Measurements from ENCODE around the gene GRPEL2. TPM values are rescaled to one million over a fixed set of nuclear protein-coding genes. Genes with fewer than 3 reads are reported as not detected.

GRPEL2 gene
- total RNA-seq, 4 donors from 2014 or later: 6.6 to 12.4 (median 10.2) TPM

DNA sequence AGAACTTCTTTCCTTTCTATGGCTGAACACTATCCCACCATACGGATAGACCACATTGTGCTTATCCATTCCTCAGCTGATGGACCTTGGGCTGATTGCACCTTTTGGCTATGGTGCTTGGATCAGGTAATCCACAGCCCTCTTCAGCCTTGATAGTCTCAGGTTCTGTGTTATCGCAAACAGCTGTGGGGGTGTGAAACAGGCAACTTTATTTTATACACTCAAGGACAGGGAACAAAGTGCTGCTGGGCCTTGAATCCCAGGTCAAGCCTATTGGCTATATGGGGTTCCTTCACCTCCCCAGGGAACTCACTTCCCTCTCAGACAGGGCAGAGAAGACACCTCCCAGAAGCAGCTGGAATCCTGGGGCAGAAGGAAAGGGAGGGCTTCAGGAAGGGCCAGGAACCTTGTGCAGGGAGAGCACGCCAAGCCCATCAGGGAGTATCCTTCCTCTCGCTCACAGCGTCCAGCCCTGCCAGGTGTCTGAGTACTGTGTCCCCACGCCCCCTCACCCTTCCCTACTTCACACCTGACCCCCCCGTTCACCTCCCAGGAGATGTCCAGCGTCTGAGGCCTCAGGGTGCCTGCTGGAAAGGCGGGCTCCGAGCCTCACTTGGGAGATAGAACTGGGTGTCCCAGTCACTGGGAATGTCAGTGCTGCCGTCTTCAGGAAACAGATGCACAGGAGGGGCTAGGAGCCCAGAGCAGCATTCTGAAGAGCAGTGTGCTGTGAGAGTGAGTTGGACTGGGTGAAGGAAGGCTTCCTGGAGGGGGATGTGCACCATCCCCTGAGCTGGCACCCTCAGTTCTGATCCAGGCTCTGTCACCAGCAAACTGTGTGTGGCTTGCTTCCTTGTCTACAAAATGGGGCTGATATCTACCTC is 40.9 kb upstream of the GRPEL2 start:
- WGBS, 2 donors: 74 to 80% methylated on average over 11 of the region's 11 CpGs
- intact Hi-C loops (cut with DNase I; ENCODE audit: low total_unique reads): no loop called here
- no peak for TF ChIP-seq CTCF (IDR thresholded peaks at IDR 0.05)
- TF ChIP-seq POLR2A (IDR thresholded peaks at IDR 0.05): no peak
- no peak for DNase-seq (ENCODE audit: low spot score in 2 of 2)
- H3K4me3 ChIP-seq (ENCODE audit: low read depth, poor library complexity, severe bottlenecking): no peak overlapping the region

DNA sequence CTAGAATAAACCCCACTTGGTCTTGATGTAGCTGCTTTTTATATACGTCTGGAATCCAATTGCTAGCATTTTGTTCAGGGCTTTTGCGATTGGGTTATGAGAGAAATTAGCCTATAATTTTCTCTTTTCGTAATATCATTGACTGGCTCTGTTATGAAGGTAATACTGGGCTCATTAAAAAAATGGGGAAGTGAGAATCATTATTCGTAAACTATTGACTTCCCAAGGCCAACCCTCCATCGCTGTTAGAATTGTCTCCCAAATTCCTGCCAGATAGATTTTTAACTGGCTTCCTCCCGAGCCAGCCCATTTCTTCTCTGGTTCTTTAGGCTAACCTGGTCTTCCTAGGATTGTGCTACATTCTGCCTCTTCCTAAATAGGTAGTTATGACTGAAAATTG is 35.9 kb upstream of the GRPEL2 start:
- TF ChIP-seq CTCF (IDR thresholded peaks at IDR 0.05): no peak
- TF ChIP-seq POLR2A (IDR thresholded peaks at IDR 0.05): no peak
- WGBS, 2 donors: 82 to 83% methylated on average over 6 of the region's 6 CpGs
- DNase-seq (ENCODE audit: low spot score in 2 of 2): no peak
- no peak overlapping the region for H3K4me3 ChIP-seq (ENCODE audit: low read depth, poor library complexity, severe bottlenecking)
- intact Hi-C loops (cut with DNase I; ENCODE audit: low total_unique reads): no loop called here

DNA sequence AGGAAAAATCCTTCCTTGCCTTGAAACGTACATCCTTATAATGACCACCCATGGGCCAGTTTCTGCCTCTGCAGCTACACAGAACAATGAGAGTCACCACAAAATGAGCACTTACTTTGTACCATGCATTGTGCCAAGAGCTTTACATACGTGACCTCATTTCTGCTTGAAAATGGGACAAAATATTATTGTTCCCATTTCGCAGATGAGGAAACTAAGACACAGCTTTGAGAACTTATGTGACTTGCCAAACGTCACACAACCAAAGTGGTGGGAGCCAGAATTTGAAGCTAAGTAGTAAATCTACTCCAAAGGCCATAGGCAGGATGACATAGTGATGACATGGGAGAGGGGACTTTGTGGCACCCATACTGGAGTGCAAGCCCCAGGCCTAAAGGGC is 34.8 kb upstream of the GRPEL2 start:
- H3K4me3 ChIP-seq (ENCODE audit: low read depth, poor library complexity, severe bottlenecking): no peak overlapping the region
- intact Hi-C loops (cut with DNase I; ENCODE audit: low total_unique reads): no loop called here
- WGBS, 2 donors: 87 to 94% methylated on average over 4 of the region's 4 CpGs
- no peak for DNase-seq (ENCODE audit: low spot score in 2 of 2)
- TF ChIP-seq CTCF (IDR thresholded peaks at IDR 0.05): no peak

DNA sequence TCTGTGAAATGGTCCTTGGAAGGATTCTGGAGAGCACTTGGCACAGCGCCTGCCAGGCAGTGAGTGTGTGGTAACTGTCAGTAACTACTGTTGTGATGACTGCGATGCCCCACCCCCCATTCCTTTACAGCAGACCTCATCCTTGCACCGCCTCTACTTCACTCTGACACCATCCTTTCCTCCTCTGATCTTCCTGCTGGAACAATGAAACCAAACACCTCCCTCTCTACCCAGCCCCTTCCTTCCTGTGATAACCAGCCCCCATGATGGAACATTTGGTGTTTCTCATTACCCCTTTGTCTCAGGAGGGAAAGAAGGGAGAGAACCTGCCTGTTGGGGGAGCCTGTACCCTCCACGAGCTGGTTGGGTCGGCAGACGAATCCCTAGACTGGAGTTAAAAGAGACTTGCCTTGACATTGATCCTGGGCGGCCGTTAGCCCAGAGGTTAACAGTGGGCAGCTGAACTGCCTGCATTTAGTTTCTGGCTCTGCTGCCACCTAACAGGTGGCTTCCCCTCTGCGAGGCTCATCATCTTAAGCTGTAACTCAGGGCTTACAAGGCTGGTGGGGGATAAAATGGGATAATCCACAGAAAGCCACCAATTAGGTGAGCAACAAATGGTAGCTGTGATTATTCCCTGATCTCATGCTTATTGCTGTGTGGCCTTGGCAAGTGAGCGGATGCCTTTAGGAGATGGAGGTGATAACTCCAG is 34.2 kb upstream of the GRPEL2 start:
- TF ChIP-seq CTCF (IDR thresholded peaks at IDR 0.05) (no peak), POLR2A (IDR thresholded peaks at IDR 0.05) (no peak)
- intact Hi-C loops (cut with DNase I; ENCODE audit: low total_unique reads): no loop called here
- 71 to 75% methylated on average over 10 of the region's 10 CpGs for WGBS, 2 donors
- no peak overlapping the region for H3K4me3 ChIP-seq (ENCODE audit: low read depth, poor library complexity, severe bottlenecking)
- no peak for DNase-seq (ENCODE audit: low spot score in 2 of 2)

DNA sequence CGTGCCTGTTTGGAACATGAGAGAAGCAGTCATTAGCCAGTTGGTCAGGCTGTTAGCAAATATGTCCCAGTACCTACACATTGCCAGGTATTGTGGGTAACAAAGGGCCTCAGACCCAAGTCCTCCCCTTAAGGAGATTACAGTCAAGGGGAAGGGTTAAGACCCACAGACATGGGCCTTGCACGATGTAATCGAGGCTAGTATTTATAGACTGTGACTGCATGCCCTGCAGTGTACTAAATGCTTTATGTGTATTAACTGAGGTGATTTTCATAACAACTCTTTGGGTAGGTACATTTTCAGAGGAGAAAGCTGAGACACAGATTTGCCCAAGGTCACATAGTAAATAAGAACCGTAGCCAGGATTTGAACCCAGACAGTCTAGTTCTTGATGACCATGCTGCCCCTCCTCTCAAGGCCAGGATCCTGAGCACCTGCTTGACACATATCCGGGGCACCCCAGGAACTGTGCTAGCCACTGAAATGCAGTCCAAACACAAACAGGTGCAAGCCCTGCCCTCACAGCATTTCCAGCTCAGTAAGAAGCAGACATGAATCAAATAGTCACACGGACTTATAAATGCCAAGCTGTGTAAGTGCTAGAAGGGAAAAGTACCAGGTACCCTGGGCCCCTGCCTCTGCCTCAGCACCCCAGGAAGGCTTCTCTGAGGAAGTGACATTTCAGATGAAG is 32.0 kb upstream of the GRPEL2 start:
- no peak for DNase-seq (ENCODE audit: low spot score in 2 of 2)

More for the DNA sequence above, 32.0 kb upstream of the GRPEL2 start:
- no peak overlapping the region for H3K4me3 ChIP-seq (ENCODE audit: low read depth, poor library complexity, severe bottlenecking)
- no peak for TF ChIP-seq CTCF (IDR thresholded peaks at IDR 0.05)
- no peak for TF ChIP-seq POLR2A (IDR thresholded peaks at IDR 0.05)
- 79 to 90% methylated on average over 6 of the region's 6 CpGs for WGBS, 2 donors
- intact Hi-C loops (cut with DNase I; ENCODE audit: low total_unique reads): no loop called here
